PC-3 (cell line): Measurements from ENCODE around the gene HEXB. TPM values are rescaled to one million over a fixed set of nuclear protein-coding genes. Genes with fewer than 3 reads are reported as not detected.
A peak's percentile ranks its signal among the peaks of the same experiment; 100 is the strongest.

Experiments used
- ATAC-seq: fragments of 200-7000 bp; cut with Tn5 transposase; 2 replicates; pipeline ENCODE4 v1.9.1; 2020; ENCODE audit warnings: mild to moderate bottlenecking, moderate library complexity
- BruUV-seq: library from RNA; stranded (reverse); fragments of 400-500 nt; replicated peaks from 2 replicates; lab custom pipeline; 2021; lab: Mats Ljungman, UMichigan
- CTCF ChIA-PET: fragments of 300-600 bp; sonication (Branson Sonifier 250); formaldehyde crosslinking; loops from one replicate; lab custom pipeline; 2022; ENCODE audit warnings: antibody characterized with exemption; lab: Charles Lee
- POLR2A ChIA-PET: fragments of 300-600 bp; sonication (Branson Sonifier 250); formaldehyde crosslinking; loops from one replicate; lab custom pipeline; 2022; ENCODE audit warnings: antibody characterized with exemption; ENCODE audit not compliant: unreplicated experiment; lab: Charles Lee
- DNase-seq: peaks from one replicate; pipeline ENCODE4 v3.0.0-alpha.2; 2015
- H2AFZ ChIP-seq: fragments of 300-600 bp; sonication (generic); 2 replicates; pipeline ENCODE4 v1.6.0; 2016; ENCODE audit warnings: antibody characterized with exemption, low read length
- H3F3A ChIP-seq: fragments of 300-600 bp; sonication (generic); one replicate; pipeline ENCODE4 v1.6.0; 2017; ENCODE audit warnings: antibody characterized with exemption, low read length, control low read depth, mild to moderate bottlenecking; ENCODE audit not compliant: unreplicated experiment
- H3K27ac ChIP-seq: fragments of 300-600 bp; sonication (generic); 2 replicates; pipeline ENCODE4 v1.5.1; 2016; ENCODE audit warnings: mild to moderate bottlenecking, low read length
- H3K27me3 ChIP-seq: fragments of 300-600 bp; sonication (generic); 2 replicates; pipeline ENCODE4 v1.6.1; 2016; ENCODE audit warnings: low read length, mixed read lengths
- H3K36me3 ChIP-seq: fragments of 300-600 bp; sonication (generic); 2 replicates; pipeline ENCODE4 v1.6.1; 2016; ENCODE audit warnings: low read depth, mixed run types, low read length, mixed read lengths
- H3K4me1 ChIP-seq: fragments of 300-600 bp; sonication (generic); 2 replicates; pipeline ENCODE4 v1.5.1; 2016; ENCODE audit warnings: low read length; ENCODE audit not compliant: insufficient read depth
- H3K4me2 ChIP-seq: fragments of 300-600 bp; sonication (generic); 2 replicates; pipeline ENCODE4 v1.6.0; 2016; ENCODE audit warnings: low read length
- H3K4me3 ChIP-seq: fragments of 300-600 bp; sonication (generic); 2 replicates; pipeline ENCODE4 v1.5.1; 2016; ENCODE audit warnings: mild to moderate bottlenecking, low read length, mixed read lengths
- H3K79me2 ChIP-seq: fragments of 300-600 bp; sonication (generic); 2 replicates; pipeline ENCODE4 v1.6.1; 2017; ENCODE audit warnings: low read length, mixed read lengths
- H3K9ac ChIP-seq: fragments of 300-600 bp; sonication (generic); 2 replicates; pipeline ENCODE4 v1.6.0; 2016; ENCODE audit warnings: mild to moderate bottlenecking, low read length
- H3K9me2 ChIP-seq: fragments of 300-600 bp; sonication (generic); replicated peaks from 2 replicates; pipeline ENCODE4 v1.6.1; 2016; ENCODE audit warnings: mixed run types, low read length, mixed read lengths
- H3K9me3 ChIP-seq: fragments of 300-600 bp; sonication (generic); 2 replicates; pipeline ENCODE4 v1.6.1; 2016; ENCODE audit warnings: low read length, mixed read lengths
- H4K20me1 ChIP-seq: fragments of 300-600 bp; sonication (generic); 2 replicates; pipeline ENCODE4 v1.6.1; 2016; ENCODE audit warnings: low read length, mixed read lengths
- EZH2 ChIP-seq: fragments of 300-600 bp; sonication (generic); IDR thresholded peaks from one replicate; pipeline ENCODE4 v1.6.1; 2017; ENCODE audit warnings: antibody characterized with exemption, mild to moderate bottlenecking, low read length; ENCODE audit not compliant: unreplicated experiment
- EZH2phosphoT487 ChIP-seq: fragments of 300-600 bp; sonication (generic); IDR thresholded peaks from 2 replicates; pipeline ENCODE4 v1.6.1; 2018; ENCODE audit warnings: mild to moderate bottlenecking, antibody characterized with exemption, low read length, borderline replicate concordance
- intact Hi-C: fragments of 100-400 bp; cut with micrococcal nuclease; formaldehyde crosslinking; loops from 2 replicates; pipeline ENCODE4 v1.9.0; 2023
- total RNA-seq: library from RNA; depleted of rRNA; stranded (reverse); fragments of >200 nt; gene quantifications from 2 replicates; pipeline ENCODE4 v1.2.3, GENCODE V29; 2014
- TF ChIP-seq, protein P1 (sequence below): fragments of 300-600 bp; sonication (generic); conservative IDR thresholded peaks from 2 replicates; pipeline ENCODE4 v1.5.1; 2017; ENCODE audit warnings: antibody characterized with exemption, low read depth, mild to moderate bottlenecking, low read length

The HEXB gene
- total RNA-seq, 1 experiment from 2014 or later, result 91.5 TPM

DNA sequence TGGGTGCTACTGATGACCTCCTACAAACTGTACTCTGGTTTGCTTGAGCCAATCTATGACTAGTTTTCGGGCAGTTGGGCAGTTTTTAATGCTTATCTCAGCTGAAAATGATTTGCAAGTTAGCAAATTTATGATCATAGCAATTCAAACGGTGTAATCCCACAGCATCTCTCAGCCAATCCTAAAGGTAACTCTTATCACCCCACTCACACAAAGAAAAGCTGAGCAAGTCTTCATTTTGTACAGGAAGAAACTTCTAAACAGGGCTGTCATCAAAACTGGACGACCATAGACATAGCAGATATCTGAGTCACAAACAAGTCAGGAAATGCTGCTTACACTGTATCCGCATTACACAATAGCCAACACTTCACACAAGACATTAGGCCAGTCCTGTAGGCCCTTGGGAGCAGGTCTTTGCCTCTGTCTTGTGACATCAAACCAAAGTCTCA lies 41.9 kb upstream of the HEXB start:
- intact Hi-C loops, result loop anchor here (2.0 to 5.0 kb wide), 5 partner anchors 251 to 578 kb away; no protein-coding TSS in a partner anchor
- H3K9ac ChIP-seq, result no peak overlapping the region
- H3K27me3 ChIP-seq, result no peaks in the 10 kb centered on the region
- POLR2A ChIA-PET, result interaction anchor here (0.6 kb wide), 2 partner anchors 82 to 704 kb away, joined by 4 to 9 read pairs; no protein-coding TSS in a partner anchor
- H4K20me1 ChIP-seq, result peaks cover 9% of the 10 kb centered on the region; the same call in 1 of the 2 replicates
- no TSS peak for BruUV-seq
- H3K4me3 ChIP-seq, result peak overlapping the region; percentile 91; the same call in 1 of the 2 replicates
- peak overlapping the region; percentile 73 for H2AFZ ChIP-seq
- CTCF ChIA-PET, result interaction anchor here (0.6 to 0.7 kb wide), 4 partner anchors 96 to 1194 kb away, joined by 3 to 5 read pairs (median 4); partner anchors contain the start of gene FOXD1
- ATAC-seq (peak; percentile 19), DNase-seq (peak; percentile 90)
- H3K4me2 ChIP-seq, result peak overlapping the region; percentile 89
- no peak for TF ChIP-seq EZH2
- TF ChIP-seq, protein P1, sequence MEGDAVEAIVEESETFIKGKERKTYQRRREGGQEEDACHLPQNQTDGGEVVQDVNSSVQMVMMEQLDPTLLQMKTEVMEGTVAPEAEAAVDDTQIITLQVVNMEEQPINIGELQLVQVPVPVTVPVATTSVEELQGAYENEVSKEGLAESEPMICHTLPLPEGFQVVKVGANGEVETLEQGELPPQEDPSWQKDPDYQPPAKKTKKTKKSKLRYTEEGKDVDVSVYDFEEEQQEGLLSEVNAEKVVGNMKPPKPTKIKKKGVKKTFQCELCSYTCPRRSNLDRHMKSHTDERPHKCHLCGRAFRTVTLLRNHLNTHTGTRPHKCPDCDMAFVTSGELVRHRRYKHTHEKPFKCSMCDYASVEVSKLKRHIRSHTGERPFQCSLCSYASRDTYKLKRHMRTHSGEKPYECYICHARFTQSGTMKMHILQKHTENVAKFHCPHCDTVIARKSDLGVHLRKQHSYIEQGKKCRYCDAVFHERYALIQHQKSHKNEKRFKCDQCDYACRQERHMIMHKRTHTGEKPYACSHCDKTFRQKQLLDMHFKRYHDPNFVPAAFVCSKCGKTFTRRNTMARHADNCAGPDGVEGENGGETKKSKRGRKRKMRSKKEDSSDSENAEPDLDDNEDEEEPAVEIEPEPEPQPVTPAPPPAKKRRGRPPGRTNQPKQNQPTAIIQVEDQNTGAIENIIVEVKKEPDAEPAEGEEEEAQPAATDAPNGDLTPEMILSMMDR, result no peak
- no peaks in the 10 kb centered on the region for H3K9me2 ChIP-seq
- no peaks in the 10 kb centered on the region for H3K36me3 ChIP-seq
- H3F3A ChIP-seq, result peaks cover 6% of the 10 kb centered on the region
- H3K79me2 ChIP-seq, result peaks cover 23% of the 10 kb centered on the region
- peak overlapping the region; percentile 69 for H3K27ac ChIP-seq
- no peaks in the 10 kb centered on the region for H3K9me3 ChIP-seq
- peaks cover 40% of the 10 kb centered on the region for H3K4me1 ChIP-seq

DNA sequence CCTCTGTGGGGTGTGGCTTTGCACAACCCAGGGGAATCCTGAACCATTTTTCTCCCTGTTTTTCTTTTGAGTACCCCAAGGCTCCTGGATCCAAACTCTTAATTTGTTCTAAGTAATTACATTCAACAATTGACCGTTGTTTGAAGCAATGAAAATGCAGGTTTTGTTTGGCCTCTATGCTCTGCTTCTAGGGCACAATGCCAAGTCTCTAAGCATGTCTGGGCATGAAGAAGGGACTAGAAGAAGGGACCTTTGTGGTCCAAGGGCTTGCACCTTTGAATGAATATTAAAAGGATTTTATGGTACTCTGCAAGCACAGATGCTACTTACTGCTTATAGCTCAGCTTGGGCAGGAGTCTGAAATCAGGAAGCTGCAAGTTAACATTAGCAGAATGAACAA lies 37.9 kb upstream of the HEXB start:
- Histone ChIP-seq H3K4me2 (no peak overlapping the region), H3K9ac (no peak overlapping the region), H3K9me3 (no peaks in the 10 kb centered on the region), H3F3A (peaks cover 6% of the 10 kb centered on the region), H4K20me1 (no peaks in the 10 kb centered on the region), H3K36me3 (no peaks in the 10 kb centered on the region), H3K9me2 (no peaks in the 10 kb centered on the region), H3K27ac (no peak overlapping the region), H3K79me2 (no peaks in the 10 kb centered on the region), H2AFZ (no peak overlapping the region), H3K27me3 (no peaks in the 10 kb centered on the region), H3K4me1 (peaks cover 39% of the 10 kb centered on the region), H3K4me3 (no peak overlapping the region)
- CTCF ChIA-PET, result no interaction called here
- TF ChIP-seq EZH2 (no peak), EZH2phosphoT487 (no peak)
- TF ChIP-seq, protein P1, result no peak
- ATAC-seq (no peak), DNase-seq (no peak)
- no TSS peak for BruUV-seq
- POLR2A ChIA-PET, result no interaction called here
- intact Hi-C loops, result no loop called here

DNA sequence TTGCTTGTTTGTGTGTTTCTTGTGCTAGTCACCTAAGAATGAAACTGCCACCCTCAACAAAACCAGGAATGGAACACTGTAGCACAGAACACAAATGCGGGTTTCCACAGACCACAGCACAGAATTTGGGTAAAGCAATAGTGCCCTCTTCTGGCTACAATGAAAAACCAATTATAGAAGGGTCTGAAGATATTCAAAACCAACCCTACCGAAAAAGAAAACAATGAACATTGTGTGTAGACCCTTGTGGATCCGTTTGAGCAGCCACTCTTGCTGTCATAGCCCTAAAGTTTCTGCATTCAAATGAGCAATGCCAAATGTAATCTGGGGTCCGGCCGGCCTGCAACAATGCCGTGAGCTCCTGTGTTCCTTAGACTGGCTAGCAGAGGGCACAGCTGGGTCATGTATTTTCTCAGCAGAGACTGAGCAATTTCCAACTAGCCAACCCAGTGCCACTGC lies 36.2 kb upstream of the HEXB start:
- ChIA-PET CTCF (no interaction called here), POLR2A (no interaction called here)
- H3K27ac ChIP-seq, result no peak overlapping the region
- BruUV-seq, result no TSS peak
- H3K9me3 ChIP-seq, result no peaks in the 10 kb centered on the region
- H3K36me3 ChIP-seq, result no peaks in the 10 kb centered on the region
- H3K9ac ChIP-seq, result no peak overlapping the region
- no peaks in the 10 kb centered on the region for H3K79me2 ChIP-seq
- H2AFZ ChIP-seq, result peak overlapping the region; percentile 73
- H3K9me2 ChIP-seq, result no peaks in the 10 kb centered on the region
- H3F3A ChIP-seq, result no peaks in the 10 kb centered on the region
- H4K20me1 ChIP-seq, result no peaks in the 10 kb centered on the region
- H3K4me1 ChIP-seq, result peaks cover 21% of the 10 kb centered on the region
- H3K4me3 ChIP-seq, result peak overlapping the region; percentile 38; the same call in 1 of the 2 replicates
- intact Hi-C loops, result loop anchor here (1.0 kb wide), 2 partner anchors 664 to 747 kb away; no protein-coding TSS in a partner anchor
- no peaks in the 10 kb centered on the region for H3K27me3 ChIP-seq
- TF ChIP-seq, protein P1, result peak; percentile 81
- no peak for TF ChIP-seq EZH2phosphoT487
- DNase-seq (peak; percentile 71), ATAC-seq (peak; percentile 94)
- peak overlapping the region; percentile 59 for H3K4me2 ChIP-seq
